Measurements from ENCODE around the gene ASCC2. TPM values are rescaled to one million over a fixed set of nuclear protein-coding genes. Genes with fewer than 3 reads are reported as not detected.

The ASCC2 gene
- total RNA-seq, 1 experiment from 2014 or later, result 43.6 TPM

GRCh38 chr22:29886596-29886995, 48.5 kb upstream of the ASCC2 start (continued):
- TF ChIP-seq ATF1 (CRISPR knock-in tag; IDR thresholded peaks at IDR 0.05), result no peak

DNA sequence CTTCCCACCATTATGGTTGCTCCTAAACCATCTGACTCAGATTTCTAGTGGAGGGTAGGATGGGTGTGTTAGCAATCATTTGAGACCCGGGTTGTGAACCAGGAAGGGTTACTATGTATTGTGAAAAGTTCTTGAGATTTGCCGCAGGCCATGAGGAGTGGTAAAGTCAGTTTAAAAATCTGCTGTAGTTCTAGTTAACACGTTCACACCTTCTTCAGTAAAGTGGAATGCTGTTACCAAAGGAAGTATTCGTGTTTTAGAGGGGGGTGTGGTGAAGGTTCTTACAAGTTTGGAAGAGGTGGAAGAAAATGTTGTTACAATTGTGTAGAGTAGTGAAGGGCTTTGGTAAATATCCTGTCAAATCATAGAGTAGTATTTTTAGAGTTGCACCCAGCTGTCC, 47.5 kb upstream of the ASCC2 start:
- Mint-ChIP-seq H3K36me3 (no peaks in the 10 kb centered on the region), H3K4me1 (peaks cover 6% of the 10 kb centered on the region), H3K4me3 (no peak overlapping the region), H3K9me3 (no peaks in the 10 kb centered on the region), H3K27me3 (ENCODE audit: low read depth) (peaks cover 8% of the 10 kb centered on the region; the same call in 1 of the 2 replicates), H3K27ac (no peak overlapping the region)
- TF ChIP-seq, protein P1, sequence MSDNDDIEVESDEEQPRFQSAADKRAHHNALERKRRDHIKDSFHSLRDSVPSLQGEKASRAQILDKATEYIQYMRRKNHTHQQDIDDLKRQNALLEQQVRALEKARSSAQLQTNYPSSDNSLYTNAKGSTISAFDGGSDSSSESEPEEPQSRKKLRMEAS (CRISPR knock-in tag; IDR thresholded peaks at IDR 0.05), result no peak
- TF ChIP-seq ERG (CRISPR knock-in tag; IDR thresholded peaks at IDR 0.05) (no peak), FOXP1 (CRISPR knock-in tag; IDR thresholded peaks at IDR 0.05; ENCODE audit: borderline replicate concordance) (no peak), NR2C2 (CRISPR knock-in tag; IDR thresholded peaks at IDR 0.05) (no peak), ZNF423 (CRISPR knock-in tag; IDR thresholded peaks at IDR 0.05) (no peak), ZSCAN18 (CRISPR knock-in tag; IDR thresholded peaks at IDR 0.05) (no peak), RORB (CRISPR knock-in tag; IDR thresholded peaks at IDR 0.05) (no peak), ZNF512 (CRISPR knock-in tag; IDR thresholded peaks at IDR 0.05; ENCODE audit: borderline replicate concordance) (no peak), TEAD1 (CRISPR knock-in tag; IDR thresholded peaks at IDR 0.05) (no peak), ZNF121 (CRISPR knock-in tag; IDR thresholded peaks at IDR 0.05) (no peak), SP1 (CRISPR knock-in tag; conservative IDR thresholded peaks at IDR 0.05) (no peak), KAT7 (CRISPR knock-in tag; IDR thresholded peaks at IDR 0.05; ENCODE audit: borderline replicate concordance) (no peak), IRF1 (CRISPR knock-in tag; IDR thresholded peaks at IDR 0.05) (no peak), PRRX2 (CRISPR knock-in tag; IDR thresholded peaks at IDR 0.05) (no peak), FOXP4 (CRISPR knock-in tag; IDR thresholded peaks at IDR 0.05) (no peak)
- TF ChIP-seq, protein P2, sequence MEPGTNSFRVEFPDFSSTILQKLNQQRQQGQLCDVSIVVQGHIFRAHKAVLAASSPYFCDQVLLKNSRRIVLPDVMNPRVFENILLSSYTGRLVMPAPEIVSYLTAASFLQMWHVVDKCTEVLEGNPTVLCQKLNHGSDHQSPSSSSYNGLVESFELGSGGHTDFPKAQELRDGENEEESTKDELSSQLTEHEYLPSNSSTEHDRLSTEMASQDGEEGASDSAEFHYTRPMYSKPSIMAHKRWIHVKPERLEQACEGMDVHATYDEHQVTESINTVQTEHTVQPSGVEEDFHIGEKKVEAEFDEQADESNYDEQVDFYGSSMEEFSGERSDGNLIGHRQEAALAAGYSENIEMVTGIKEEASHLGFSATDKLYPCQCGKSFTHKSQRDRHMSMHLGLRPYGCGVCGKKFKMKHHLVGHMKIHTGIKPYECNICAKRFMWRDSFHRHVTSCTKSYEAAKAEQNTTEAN (CRISPR knock-in tag; IDR thresholded peaks at IDR 0.05), result no peak
- TF ChIP-seq, protein P3, sequence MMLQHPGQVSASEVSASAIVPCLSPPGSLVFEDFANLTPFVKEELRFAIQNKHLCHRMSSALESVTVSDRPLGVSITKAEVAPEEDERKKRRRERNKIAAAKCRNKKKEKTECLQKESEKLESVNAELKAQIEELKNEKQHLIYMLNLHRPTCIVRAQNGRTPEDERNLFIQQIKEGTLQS (CRISPR knock-in tag; conservative IDR thresholded peaks at IDR 0.05), result no peak
- ATAC-seq (no peak), DNase-seq (ENCODE audit: low spot score) (no peak)
- ChIA-PET POLR2A (no interaction called here), CTCF (no interaction called here)

Measured in WTC11 (cell line).